Kidney capillary endothelial cell (primary cell): ENCODE data around the gene GAS6.
A peak's percentile ranks its signal among the peaks of the same experiment; 100 is the strongest.
"Not testable (repeated sequence)": the region's sequence is repeated elsewhere in the genome, so short reads cannot be mapped to it uniquely, and the experiment has no call there.

Source experiments
- DNase-seq: peaks from one replicate; pipeline ENCODE4 v3.0.0-alpha.2; 2018; ENCODE audit warnings: low spot score

GAS6 gene

DNA sequence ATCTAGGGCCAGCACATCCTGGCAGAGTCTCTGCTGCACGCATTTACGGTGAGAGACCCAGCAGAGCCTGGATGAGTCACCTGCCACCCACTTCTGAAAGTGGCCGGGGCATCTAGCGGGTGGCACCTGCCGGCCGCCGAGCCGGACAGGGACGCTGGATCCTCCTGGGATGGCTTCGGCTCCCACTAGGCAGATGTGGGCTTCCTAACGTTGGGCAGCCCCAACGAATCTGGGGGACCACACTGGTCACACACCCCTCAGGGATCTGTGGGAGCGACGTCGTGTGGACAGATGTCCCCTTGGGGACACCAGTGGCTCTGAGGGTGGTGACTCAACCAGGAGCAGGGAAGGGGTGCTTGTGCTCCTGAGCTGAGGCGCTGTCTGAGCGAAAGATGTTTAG, 72.7 kb downstream of the GAS6 start:
- no peak for DNase-seq

GRCh38 chr13:113789931-113790330, 73.9 kb downstream of the GAS6 start:
- not testable (repeated sequence) for DNase-seq

DNA sequence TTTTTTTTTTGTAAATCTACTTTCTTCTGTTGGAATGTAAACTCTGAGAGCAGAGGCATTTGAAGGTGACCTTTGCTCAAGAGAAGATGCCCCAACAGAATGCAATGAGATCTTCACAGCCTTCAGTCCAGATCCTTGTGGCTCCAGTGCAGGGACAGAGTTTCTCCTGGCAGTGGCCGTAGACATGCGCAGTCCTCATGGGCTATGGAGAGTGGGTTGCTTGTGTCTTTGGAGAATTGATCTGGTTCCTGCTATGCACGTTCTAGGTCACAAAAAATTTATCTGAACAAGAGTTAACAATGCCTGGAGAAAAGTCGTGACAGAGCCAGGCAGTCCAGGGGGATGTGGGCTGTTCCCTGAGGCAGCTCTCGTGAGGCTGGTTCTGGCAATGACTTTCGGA, 74.7 kb downstream of the GAS6 start:
- DNase-seq, result no peak

DNA sequence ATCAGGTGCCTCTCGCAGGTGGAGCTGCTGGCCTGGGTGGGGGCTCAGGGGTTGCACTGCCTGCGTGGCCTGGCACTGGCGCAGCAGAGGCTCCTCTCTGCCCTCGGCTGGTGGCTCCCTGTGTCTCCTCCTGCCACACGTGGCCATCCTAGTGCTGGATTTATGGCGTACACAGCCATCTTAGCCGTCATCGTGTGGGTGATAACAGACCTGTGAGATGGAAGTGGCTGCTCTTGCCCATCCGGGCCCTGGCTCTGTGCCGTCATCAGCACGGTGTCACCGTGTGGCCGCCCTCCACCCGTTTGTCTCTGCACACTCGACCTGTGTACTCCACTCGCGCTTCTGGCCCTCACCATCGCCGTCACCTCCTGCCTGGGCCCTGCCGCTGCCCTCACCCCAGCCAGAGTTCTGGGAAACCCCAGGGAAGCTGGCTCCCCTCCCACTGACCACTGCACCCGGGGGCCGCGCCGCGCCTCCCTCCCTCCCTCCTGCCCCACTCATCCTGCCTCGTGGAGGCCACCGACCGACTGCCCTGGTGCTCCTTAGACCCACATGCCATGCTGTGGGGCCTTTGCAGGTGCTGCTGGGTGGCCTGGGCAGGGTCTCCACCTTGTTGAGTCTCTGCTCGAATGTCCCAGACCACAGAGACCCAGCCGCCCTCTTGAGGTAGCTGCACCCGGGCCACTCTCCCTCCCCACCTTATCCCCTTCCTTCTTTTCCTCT, 75.3 kb downstream of the GAS6 start:
- no peak for DNase-seq

GRCh38 chr13:113787694-113788093, 76.2 kb downstream of the GAS6 start:
- no peak for DNase-seq

GRCh38 chr13:113786262-113786841, 77.5 kb downstream of the GAS6 start:
- DNase-seq, result peak; percentile 82

GRCh38 chr13:113785051-113786010, 78.5 kb downstream of the GAS6 start:
- peak; percentile 77 for DNase-seq

GRCh38 chr13:113784645-113785024, 79.2 kb downstream of the GAS6 start:
- DNase-seq, result no peak

DNA sequence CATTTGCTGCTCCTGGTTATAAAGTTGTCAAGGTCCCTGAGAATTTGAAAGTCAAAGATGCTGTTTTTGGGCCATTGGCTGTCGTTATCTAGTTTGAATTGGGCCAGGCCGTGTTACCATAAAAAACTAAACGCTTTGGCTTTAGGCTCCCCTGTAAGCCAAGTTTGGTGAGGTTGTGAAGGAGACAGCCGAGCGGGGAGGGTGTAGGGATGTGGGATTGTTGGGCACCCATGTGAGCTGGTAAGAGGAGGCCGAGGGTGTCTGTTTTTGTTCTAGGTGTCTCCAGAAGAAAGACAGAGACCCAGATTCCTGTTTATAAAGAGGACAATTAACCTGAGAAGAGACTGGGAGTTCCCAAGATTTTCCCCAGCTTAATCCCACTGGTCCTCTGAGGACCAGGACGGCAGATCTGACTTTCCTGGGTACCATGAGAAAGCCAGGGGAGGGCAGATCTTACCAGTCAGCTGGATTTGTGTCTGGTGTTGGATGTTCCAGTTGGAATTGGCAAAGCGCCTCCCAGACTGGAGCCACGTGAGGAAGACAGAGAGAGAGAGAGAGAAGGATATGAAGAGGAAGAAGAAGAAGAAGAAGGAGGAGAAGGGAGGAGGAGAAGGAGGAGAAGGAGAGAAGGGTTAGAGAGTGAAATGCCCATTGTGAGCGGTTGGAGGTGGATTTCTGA, 79.8 kb downstream of the GAS6 start:
- DNase-seq, result no peak

DNA sequence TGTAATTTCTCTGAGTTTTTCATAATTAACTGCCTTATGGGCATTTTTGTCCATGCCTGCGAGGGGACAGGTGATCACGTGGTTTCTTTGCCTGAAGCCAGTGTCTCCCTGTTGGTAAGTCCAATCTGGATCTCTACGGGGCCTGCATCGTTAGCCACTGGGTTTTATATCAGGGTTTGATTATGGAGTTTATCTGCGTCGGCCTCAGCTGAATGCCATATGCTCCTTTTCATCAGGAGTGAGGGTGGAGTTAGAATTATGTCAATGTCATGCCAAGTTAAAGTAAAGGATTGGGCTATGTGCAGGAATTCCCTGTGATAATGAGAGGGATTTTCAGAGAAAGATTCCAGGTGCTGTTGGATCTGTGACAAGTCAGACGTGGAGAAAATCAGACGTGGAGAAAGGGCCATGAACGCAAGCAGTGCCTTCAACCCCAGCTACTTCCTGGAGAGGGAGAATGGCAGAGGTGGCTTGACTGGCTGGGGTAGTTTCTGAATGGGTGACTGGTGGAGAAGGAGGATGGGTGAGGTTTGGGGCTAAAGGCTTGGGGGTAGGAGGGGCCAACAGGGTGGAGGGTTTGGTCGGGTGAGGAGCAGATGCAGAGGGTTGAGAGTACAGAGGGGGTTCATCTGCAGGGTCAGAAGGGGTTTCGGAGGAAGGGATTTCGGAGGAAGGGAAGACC, 80.5 kb downstream of the GAS6 start:
- no peak for DNase-seq

- DNase-seq, result no peak
Observed at GRCh38 chr13:113782472-113782871, 81.4 kb downstream of the GAS6 start.

DNA sequence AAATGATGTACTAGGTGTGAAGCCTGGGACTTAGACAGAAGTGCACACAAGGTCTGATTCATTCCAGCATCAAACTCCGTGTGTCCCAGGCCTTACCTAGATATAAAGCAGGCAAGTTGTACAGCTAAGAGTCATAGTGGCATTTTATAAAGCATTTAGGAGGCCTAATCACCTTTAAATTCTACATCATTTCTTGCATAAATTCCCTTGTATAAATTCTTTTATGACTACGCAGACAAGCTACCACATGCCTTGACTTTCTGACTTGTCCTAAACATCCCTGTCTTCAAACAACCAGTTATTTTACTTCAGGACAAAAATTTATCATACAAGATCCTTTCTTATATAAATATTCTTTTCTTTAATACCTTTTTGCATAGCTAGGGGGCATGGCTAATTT, 82.3 kb downstream of the GAS6 start:
- DNase-seq, result no peak

DNA sequence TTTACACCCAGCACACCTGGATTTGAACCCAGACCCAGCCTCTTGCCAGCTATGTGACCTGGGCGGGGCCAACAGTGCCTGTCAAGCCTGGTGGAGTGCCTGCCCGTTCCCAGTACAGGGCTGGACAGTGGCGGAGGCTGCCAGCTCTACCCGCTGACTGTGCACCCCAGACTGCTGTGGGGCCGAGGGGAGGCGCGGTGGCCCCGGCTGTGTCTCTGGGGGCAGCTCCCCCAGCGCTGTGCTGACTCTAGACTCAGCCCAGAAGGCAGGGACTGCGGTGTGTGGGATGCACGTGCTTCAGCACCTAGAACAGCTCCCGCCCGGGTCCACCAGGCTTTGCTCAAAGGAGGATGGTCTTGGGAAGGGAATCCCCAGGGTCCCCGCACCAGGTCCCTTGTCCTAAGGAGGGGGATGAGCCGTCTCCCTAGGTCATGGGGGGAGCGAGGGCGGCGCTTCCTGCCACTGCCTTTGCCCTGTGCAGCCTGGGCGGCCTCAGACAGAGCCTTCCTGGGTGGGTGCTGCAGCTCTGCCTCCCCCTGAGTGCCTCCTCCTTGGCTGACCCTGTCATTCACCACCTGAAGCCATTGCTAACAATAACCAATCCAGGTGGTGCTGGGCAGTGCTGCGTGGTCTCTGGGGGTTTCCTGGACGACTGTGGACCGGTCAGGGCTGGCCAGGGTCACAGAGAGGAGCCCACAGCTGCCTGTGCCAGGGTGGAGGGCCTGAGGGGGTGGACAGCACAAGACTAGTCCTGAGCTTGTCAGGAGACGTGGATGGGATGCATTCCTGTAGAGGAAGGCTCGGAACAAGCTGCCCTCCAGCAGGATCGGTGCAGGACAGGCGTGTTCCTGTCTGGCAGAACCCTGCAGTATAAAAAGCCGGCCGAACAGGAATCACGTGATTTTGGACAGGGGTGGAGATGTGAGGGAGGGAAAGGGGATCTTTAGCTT, 86.3 kb downstream of the GAS6 start:
- DNase-seq, result no peak

- no peak for DNase-seq
Observed at GRCh38 chr13:113776231-113777125, 87.4 kb downstream of the GAS6 start.

DNA sequence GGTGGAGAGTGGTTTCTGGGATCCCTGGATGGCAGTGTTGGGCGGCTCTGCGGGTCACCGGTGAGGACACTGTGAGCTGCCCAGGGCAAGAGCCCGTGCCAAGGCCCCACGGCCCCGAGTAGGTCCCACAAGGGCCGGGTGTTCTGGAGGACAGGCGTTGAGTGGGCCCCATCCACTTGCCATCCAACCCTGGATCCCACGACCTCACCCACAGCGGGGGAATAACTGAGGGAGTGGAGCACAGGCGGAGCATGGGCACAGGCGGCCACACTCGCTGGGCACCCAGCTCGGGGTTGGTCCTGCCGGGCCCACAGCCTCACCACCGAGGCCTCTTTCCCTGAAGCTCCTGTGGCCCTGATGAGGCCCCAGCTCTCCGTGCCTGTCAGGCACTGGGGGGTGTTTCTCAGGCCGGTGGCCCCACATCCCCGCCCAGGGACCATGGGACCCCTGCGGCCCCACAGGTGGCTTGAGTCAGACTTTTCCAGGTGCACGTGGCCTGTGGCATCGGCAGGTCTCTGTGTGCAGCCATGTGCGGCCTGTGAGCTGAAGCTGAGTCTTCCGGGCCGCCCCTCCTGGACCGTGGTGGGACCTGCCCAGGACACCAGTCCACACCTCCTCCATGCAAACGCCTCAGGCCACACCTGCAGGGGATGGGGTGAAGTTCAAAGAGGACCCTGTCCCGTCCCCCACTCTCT, 88.3 kb downstream of the GAS6 start:
- DNase-seq, result no peak

DNA sequence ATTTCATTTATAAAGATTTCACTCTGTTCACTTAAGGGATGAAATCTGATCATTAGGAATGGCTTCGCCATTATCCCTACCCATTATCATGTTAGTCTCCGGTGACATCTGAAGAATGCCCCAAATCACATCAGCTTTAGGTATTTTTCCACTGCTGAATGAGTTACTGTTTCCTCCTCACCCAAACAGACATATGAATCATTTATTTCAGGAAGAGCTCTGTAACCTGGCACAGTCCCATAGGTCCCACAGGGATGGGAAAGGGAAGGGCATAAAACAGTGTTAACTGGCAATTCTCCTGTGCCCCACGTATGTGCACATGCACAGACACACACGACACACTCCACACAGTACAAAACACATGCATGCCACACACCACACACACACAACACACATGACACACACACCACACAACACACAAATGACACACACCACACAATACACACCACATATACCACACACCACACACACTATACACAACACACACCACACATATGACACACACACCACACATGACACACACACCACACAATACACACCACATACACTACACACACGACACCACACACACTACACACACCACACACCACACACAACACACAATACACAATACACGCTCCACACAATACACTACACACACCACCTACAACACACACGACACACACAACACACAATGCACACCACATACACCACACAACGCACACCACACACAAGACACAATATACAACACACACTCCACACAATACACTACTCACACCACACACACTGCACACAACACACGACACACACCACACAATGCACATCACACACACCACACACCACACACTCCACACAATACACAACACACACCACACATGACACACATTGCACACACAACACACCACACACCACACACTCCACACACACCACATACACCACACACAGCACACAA, 89.4 kb downstream of the GAS6 start:
- peak; percentile 84 for DNase-seq

GRCh38 chr13:113771709-113772331, 92.1 kb downstream of the GAS6 start:
- DNase-seq, result peak; percentile 86
